HG03097 (cell line): ENCODE data around the gene S100P.
"Not testable (repeated sequence)": the region's sequence is repeated elsewhere in the genome, so short reads cannot be mapped to it uniquely, and the experiment has no call there.

Experiments
- ATAC-seq: cut with Tn5 transposase; IDR thresholded peaks from one replicate; pipeline ENCODE4 v1.9.1; 2021; ENCODE audit not compliant: unreplicated experiment, low FRiP score

Gene S100P

DNA sequence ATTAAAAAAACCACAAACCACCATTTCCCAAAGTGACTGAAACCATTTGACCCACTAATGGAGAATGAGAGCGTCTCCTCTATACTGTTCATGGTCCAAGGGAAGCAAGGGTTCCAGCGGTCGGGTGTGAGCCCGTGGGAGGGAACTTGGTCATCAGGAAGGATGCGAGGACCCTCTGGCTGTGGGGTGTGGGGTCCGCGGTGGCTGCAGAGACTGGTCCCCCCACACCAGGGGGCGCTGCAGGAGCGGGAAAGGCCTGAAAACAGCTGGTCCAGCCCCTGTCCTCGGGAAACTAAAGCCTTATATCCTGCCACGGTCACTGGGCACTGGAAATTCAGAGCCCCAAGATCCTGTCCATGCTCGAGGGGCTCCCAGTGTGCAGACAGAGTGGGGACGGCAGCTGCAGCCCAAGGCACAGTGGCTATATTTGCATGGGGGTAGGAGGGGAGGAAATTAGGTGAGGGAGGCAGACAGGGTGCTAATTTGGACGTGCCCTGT is 26.6 kb downstream of the S100P start:
- ATAC-seq = no peak

DNA sequence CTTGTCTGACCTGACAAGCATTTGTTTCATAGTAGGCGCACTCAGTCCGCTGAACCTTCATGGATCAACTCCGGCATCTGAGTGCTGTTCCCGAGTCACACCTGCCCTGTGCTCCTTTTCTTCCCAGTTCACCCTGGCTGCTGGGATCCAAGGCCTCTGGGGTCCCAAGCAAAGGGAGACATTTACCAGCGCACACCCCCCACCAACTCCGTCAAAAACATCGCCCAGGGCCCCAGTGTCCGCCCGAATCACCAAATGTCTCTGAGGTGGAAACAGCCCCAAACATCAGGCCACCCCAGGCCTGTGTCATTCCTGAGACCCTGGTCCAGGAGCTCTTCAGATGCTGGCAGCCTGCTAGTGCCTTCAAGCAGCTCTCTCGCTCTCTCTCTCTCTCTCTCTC is 27.4 kb downstream of the S100P start:
- ATAC-seq = no peak

DNA sequence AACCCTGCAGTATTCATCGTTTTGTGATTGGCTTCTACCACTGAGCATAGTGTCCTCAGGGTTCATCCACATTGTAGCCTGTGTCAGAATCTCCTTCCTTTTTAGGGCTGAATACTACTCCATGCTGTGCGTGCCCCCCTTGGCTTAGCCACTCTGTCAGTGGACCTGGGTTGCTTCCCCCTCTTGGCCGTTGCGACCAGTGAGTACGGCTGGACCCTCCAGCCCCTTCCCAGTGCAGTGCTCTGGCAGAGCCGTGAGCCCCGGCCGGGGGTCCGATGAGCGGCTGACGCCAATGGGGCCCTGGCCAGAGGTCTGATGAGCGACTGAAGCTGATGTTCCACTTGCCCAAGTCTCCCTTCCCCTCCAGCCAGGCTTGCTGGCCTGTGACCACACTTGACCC is 29.2 kb downstream of the S100P start:
- no peak for ATAC-seq

DNA sequence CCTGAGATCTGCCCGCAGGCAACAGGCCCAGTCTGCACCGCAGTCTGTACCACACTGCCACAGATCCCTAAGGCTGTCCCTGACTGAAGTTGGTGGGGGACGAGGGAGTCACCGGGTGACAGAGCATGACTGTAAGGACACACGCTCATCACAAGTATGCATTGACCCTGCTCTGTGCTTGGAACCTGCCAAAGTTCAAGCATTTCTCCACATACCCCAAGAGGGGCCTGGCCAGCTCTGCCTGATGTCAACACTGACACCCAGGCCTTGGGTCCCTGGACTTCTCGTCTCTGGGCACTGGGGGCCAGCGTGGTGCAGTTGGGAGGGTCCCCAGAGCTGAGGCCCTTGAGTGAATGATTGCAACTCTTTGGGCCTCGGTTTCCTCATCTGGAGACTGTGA is 30.2 kb downstream of the S100P start:
- no peak for ATAC-seq

DNA sequence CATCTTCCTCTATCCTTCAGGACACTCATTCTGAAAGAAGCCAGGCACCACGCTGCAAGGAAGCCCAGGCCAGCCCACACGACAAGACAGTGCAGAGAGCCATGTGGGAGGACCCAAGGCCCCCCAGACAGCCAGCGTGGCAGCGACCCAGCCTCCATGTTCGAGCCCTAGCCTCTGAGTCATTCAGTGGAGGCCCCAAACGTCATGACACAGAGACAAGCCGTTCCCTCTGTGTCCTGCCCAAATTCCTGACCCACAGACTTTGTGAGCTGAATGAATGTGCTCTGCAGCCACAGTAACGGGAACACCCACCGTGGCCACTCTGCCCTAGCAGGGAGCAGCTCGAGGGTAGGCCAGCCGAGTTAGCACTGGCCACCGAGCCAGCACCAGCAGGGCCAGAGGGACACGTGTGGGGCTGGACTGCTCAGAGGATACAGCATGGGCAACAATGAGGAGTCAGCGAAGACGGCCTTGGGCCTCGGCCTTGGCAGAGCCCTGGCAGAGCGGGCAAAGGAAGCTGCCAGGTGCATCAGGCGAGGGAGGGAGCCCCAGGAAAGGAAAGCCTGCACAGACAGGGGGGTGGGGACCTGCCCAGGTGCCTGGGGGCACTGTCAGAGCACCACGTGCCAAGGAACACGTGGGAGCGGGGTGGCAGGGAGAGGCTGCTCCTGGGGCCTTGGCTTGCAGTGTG is 30.9 kb downstream of the S100P start:
- ATAC-seq = no peak

DNA sequence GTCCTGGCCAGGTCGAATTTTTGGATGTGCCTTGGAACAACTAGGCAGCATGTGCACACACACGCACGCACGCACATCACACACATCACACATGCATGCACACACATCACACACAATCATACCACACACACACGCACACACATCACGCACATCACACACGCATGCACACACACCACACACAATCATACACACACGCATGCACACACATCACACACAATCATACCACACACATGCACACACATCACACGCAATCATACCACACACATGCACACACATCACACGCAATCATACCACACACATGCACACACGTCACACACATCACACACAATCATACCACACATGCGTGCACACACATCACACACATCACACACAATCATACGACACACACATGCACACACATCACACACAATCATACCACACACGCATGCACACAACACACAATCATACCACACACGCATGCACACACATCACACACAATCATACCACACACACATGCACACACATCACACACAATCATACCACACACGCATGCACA is 31.8 kb downstream of the S100P start:
- not testable (repeated sequence) for ATAC-seq

DNA sequence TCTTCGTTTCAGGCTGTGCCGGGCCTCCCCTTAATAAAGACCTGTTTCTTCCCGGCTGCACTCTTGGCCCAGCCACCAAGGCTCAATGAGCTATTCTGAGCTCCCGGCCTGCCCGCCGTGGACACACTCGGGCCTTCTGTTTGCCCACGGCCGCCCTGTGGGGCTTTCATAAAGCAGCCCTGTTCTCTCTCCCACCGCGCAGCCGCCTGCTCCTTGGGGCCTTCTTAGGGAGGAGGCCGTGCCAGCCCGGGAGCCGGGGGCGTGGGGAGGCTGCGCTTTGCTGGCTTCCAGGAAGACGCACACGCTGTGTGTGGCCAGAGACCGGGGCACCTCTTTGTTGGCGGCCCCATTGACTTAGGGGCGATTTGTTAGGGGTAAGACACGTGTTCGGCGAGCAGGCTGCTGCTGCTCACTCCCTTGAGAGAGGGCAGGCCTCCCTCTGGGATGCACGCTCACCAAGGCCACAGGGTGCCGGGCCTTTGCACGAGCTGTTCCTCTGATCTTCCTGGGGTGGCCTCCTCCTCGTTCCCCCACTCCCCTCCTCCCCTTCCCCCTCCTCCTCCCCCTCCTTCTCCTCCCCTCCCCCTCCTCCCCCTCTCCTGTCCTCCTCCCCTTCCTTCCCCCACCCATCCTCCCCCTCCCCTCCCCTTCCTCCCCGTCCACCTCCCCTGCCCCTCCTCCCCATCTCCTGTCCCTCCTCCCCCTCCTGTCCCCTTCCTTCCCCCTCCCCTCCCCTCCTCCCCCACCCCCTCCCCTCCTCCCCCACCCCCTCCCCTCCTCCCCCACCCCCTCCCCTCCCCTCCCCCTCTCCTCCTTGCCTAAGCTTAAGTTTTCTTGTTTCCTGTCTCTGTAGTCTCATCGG is 33.6 kb downstream of the S100P start:
- ATAC-seq = no peak

DNA sequence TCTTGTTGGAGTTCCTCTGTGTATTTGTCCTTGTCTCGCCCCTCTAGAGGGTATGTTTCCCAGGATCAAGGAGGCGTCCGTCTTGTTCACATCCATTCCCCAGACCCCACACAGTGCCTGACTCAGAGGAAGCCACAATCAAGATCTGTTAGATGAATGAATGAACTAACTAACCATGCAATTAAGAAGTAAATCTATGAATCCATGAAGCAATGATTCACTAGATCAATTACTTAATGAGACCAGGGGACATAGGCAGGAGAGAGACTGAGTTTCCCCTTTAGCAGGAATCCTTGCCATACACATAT is 34.2 kb downstream of the S100P start:
- ATAC-seq = no peak

DNA sequence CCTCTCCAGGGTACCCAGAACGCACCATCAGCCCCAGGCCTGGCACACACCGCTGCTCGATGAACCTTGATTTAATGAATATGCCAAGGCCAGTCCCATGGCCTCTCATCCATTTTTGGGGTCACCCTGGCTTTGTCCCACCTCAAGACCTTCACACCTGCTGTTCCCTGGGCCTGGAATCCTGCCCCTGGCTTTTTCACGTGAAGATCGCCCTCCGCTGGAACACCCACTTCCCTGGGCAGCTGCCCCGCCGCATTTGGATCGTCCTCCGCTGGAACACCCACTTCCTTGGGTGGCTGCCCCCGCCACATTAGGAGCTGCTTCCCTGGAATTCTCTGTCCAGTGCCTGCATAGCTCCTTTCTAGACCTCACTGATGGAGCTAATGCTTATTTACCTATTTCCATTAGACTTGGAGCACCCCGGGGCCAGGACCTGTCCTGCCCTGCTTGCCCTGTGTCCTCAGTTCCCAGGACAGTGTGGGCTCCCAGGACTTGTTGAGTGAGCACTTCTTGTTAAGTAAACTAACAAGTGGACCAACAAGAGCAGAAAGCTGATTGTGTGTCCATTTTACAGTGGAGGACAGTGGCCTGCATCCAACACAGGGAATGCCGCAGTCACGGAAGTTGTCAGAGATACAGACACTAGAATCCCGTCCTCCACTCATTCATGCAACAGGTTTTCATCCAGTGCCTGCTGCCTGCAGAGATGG is 34.8 kb downstream of the S100P start:
- ATAC-seq = no peak

DNA sequence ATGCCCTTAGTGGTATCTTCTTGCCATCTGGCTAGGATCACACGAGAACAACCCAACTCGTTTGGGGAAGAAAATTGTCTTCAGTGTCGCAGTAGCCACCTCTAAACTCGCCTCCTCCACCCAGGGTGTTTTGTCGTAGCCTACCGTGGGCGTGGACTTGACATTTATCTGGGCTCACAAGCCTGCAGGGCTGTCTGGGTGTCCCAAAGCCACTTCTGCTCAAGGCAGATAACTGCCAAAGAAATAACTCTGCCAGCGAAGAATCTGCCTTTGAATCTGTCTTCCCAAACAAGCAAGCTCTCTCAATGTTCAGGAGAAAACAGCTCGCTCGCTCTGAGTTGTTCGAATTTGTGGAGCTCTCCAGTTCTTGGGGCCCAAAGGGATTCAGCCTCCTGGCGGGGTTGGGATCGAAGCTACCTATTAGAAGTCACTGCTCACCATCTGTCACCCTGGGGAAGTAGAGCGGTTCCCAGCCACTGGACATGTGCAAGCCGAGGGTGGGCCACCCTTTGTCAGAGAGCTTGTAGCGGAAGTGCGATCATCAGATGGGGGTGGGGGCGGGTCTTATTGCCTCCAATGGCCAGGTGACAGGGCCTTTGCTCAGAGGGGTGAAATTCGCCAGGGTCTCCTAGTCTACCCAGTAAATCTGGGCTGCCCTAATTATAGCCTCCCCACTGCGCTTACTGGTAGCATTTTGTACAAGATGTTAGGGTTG is 37.1 kb downstream of the S100P start:
- ATAC-seq = no peak

DNA sequence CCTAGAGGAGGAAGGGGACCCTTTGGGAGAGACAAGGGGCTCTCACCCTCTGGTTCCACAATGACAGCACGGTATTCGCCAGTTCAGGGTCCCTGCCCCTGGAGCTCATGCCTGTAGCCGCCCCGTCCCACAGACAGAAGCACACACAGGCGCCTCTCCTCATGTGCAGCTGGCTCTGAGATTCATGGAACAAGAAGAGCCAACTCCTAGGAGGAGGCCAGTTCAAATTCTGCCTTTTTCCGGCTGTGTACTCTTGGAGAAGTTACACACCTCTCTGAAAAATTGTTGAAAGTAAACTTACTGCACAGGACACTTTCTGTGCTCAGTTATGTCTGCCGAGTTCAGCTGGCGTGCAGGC is 37.6 kb downstream of the S100P start:
- ATAC-seq = no peak

DNA sequence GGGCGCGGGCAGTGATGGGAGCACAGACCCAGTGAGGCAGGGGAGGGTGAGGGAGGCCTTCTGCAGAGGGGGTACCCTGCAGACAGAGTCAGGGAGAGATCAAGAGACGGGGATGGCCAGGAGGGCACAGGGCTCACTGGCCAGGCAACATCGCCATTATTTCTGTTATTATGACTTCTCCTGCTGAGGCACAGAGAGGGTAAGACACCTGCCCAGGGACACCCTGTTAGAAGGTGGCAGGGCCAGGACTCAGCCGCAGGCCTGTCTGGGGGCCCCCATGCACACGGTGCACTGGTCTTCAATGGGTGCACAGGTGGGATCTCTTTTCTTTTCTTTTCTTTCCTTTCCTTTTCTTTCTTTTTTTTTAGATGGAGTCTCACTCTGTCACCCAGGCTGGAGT is 38.1 kb downstream of the S100P start:
- no peak for ATAC-seq

DNA sequence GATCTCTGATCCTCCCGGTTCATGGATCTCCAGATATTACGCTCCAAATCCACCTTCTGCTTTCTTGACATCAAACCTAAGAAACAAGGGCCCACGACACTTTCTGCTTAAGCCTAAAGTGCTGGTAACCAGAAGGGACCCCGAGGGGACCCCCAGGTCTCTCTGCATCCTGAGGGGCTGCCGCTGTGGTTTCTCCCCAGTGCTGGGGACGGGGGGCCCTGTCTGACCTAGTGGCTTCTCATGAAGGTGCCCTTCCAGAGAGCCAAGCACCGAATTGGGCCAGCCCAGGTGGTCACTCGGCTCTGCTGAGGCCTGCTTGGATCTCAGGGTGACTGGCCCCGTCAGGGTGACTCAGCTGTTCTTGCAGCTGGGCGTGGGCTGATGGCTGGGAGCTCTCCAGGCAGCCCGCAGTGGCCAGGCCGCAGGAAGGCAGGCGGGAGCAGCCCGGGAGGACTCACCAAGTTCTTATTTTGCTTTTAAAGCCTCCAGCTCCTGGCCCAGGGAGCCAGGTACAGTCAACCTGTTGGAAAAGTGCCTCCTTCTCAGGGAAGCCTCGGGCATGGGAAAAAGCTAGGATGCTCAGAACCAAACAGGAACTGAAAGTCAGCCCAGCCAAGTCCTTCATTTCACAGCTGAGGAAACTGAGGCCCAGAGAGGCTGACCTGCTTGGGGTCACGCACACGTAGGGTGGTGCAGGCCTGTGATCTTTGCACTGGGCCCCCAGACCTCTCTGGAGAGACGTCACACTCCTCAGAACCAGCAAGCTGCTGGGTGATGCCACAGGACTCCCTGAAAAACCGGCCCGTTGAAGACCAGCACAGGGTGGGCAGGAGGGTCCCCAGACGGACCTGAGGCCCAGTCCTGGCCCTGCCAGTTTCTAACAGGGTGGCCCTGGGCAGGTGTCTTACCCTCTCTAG is 39.0 kb downstream of the S100P start:
- no peak for ATAC-seq

DNA sequence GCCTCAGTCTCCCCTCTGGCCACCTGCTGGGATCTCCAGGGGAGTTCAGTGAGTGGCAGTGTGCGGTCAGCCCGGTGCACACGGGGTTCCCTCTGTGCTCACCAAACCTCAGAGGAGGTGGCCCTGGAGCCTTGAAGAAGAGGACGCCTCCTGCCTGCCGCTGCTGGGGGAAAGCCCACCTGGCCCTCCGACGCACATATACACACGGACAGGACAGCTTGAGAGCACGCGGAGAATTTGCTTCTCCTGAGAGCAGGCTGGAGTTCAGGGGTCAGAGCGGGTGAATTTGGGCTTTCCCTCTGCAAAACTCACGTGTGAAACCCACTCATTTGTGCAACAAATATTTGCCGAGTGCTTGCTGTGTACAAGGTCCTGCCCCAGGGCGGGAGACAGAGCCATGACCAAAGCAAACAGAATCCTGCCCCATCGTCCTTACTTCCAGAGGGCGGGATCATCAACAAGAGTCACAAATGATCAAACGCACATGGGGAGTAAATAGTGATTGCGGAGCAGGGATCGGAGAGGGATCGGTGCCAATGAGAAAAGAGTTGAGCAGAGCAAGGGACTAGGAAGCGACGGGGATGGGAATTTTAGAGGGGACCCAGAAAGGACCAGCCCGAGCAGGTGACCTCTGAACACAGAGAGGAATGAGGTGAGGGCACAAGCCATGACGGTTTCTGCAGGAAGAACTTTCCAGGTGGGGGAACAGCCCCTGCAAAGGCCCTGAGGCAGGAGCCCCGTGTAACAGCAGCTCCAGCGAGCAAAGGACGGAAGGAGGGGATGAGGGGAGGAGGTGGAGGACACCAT is 39.9 kb downstream of the S100P start:
- ATAC-seq = no peak

DNA sequence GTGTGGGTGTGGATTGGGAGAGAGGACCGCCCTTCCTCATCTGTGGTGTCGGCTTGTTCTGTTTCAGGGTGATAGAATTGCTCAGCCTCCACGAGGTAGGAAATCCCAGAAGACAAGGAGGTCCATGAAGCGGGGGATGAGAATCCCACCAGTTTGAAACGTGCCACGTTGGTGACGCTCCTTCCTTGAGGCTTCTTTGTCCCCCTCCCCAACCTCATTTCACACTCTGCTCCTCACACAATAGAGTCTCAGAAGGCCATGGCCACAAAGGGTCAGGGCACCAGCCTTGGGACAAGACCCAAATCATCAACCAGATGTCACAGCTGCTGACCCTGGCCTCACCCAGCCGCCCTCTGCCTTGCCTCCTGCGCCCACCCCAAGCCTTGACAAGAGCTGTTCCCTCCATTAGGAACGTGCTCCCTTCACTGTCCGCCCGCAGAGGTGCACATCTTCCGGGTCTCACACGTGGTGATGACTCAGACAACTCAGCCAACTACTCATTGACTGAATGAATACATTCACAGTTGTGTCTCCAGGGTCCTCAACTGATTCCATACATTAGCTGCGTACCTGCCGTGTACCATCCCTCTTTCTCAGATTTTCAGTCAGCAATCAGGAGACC is 40.6 kb downstream of the S100P start:
- ATAC-seq = no peak

DNA sequence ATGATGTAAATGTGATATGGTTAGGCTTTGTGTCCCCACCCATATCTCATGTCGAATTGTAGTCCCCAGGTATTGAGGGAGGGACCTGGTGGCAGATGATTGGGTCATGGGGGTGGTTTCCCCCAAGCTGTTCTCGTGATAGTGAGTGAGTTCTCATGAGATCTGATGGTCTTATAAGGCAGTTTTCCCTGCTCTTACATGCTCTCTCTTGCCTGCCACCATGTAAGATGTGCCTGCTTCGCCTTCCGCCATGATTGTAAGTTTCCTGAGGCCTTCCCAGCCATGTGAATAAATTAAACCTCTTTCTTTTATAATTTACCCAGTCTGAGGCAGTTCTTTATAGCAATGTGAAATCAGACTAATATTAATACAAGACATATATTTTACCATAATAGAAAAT is 46.2 kb downstream of the S100P start:
- no peak for ATAC-seq

DNA sequence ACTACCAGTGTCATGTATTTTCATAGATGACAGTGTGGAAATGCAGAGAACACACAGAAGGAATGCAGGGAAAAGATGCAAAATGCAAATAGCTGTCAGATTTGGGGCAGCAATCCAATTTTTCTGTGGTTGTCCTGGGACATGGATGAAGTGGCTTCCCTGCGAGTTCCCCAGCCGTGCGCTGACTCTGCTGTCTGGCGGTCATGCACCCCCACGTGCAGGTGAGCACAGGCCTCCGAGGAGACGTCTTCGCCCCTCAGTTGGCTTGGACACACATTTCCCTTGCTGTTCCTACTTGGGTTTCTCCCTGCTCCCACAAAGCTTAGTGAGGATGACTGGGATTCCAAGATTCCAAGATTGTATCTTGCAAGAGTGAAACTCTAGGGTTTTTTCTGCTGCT is 46.7 kb downstream of the S100P start:
- ATAC-seq = no peak

DNA sequence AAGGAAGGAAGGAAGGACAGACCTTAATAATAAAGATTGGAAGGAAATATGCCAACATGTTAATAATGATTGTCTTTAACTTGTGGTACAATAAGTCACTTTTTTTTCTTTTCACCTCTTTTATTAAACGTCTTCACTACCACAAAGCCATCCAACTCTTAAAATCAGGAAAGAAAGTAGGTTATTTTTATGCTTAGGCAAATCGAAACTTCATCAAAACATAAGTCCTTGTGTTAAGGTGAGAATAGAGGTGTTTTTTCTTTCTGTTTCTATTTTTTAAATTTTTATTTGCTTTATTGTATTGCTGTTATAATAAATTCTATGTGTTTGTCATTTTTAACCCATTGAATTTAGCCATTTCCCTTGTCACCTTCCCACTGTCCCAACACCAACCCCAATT is 48.8 kb downstream of the S100P start:
- ATAC-seq = no peak
